Endothelial cell of umbilical vein (primary cell): ENCODE results near the gene CDK18. TPM values are rescaled to one million over a fixed set of nuclear protein-coding genes. Genes with fewer than 3 reads are reported as not detected.

ENCODE experiments used
- BruUV-seq: library from RNA; stranded (reverse); fragments of 400-500 nt; replicated peaks from 2 replicates; lab custom pipeline; 2021; lab: Mats Ljungman, UMichigan
- CTCF ChIA-PET: fragments of 300-600, 350-600 bp; sonication (Branson Sonifier 250); formaldehyde crosslinking; loops from one replicate; lab custom pipeline; 2021; ENCODE audit warnings: antibody characterized with exemption, inconsistent platforms; lab: Charles Lee
- POLR2A ChIA-PET: fragments of 300-600, 350-600 bp; sonication (Branson Sonifier 250); formaldehyde crosslinking; loops from one replicate; lab custom pipeline; 2021; ENCODE audit warnings: antibody characterized with exemption, inconsistent platforms; lab: Charles Lee
- DNase-seq: peaks from one replicate; pipeline ENCODE4 v3.0.0-alpha.2; 2011; ENCODE audit warnings: low read depth, low spot score
- FAIRE-seq: peaks from 2 replicates; lab custom pipeline; 2011; peaks lifted over from hg19 to GRCh38; lab: Jason Lieb, UNC
- H2AFZ ChIP-seq: 2 replicates; pipeline ENCODE4 v1.6.0; 2012; ENCODE audit warnings: low read depth, low read length, control low read depth, inconsistent platforms
- H3K27ac ChIP-seq: 2 replicates; pipeline ENCODE4 v1.5.1; 2011; ENCODE audit warnings: low read depth, mild to moderate bottlenecking, control low read depth, low read length, moderate library complexity; ENCODE audit not compliant: insufficient read depth
- H3K27me3 ChIP-seq, 2 experiments: 2 replicates each; pipeline versions ENCODE4 v1.6.0 to v1.6.1; 2011; ENCODE audit warnings: low read length in 2 of 2, mixed read lengths in 1 of 2; ENCODE audit not compliant: control insufficient read depth in 2 of 2, insufficient read depth in 2 of 2
- H3K36me3 ChIP-seq, 2 experiments: 2 replicates in 1 of 2; 3 replicates in 1 of 2; pipeline ENCODE4 v1.5.1; 2011; ENCODE audit warnings: low read length in 2 of 2, mild to moderate bottlenecking in 1 of 2, moderate library complexity in 1 of 2; ENCODE audit not compliant: control insufficient read depth in 2 of 2, insufficient read depth in 2 of 2; ENCODE audit errors: extremely low read depth in 1 of 2
- H3K4me1 ChIP-seq: 3 replicates; pipeline ENCODE4 v1.5.1; 2011; ENCODE audit warnings: mild to moderate bottlenecking, low read length; ENCODE audit not compliant: control insufficient read depth, insufficient read depth; ENCODE audit errors: extremely low read depth
- H3K4me2 ChIP-seq: 2 replicates; pipeline ENCODE4 v1.6.1; 2011; ENCODE audit warnings: low read length, control low read depth, mixed read lengths; ENCODE audit not compliant: insufficient read depth
- H3K4me3 ChIP-seq, 3 experiments: fragments of 200-600 bp in 1 of 3; sonication (generic), shearing (Covaris generic) in 1 of 3; replicated peaks in 1 of 3; 2 replicates each; pipeline ENCODE4 v1.5.1; 2011 to 2016; ENCODE audit warnings: control low read depth in 3 of 3, low read length in 3 of 3, mild to moderate bottlenecking in 2 of 3, inconsistent platforms in 1 of 3, low read depth in 1 of 3, moderate library complexity in 1 of 3; ENCODE audit not compliant: insufficient read depth in 1 of 3
- H3K79me2 ChIP-seq: 2 replicates; pipeline ENCODE4 v1.6.0; 2012; ENCODE audit warnings: low read length, inconsistent platforms; ENCODE audit not compliant: control insufficient read depth, insufficient read depth
- H3K9ac ChIP-seq: replicated peaks from 2 replicates; pipeline ENCODE3; 2011; ENCODE audit warnings: low read length, control low read depth; ENCODE audit not compliant: insufficient read depth; ENCODE audit errors: extremely low read depth
- H3K9me1 ChIP-seq: replicated peaks from 3 replicates; pipeline ENCODE4 v1.6.0; 2011; ENCODE audit warnings: mild to moderate bottlenecking, low read length; ENCODE audit not compliant: control insufficient read depth, insufficient read depth; ENCODE audit errors: extremely low read depth
- H3K9me3 ChIP-seq: replicated peaks from 2 replicates; pipeline ENCODE4 v1.5.1; 2012; ENCODE audit warnings: low read length, inconsistent platforms; ENCODE audit not compliant: control insufficient read depth, insufficient read depth
- H4K20me1 ChIP-seq: replicated peaks from 2 replicates; pipeline ENCODE3; 2011; ENCODE audit warnings: mild to moderate bottlenecking, low read length; ENCODE audit not compliant: control insufficient read depth, insufficient read depth; ENCODE audit errors: extremely low read depth
- CTCF ChIP-seq, 2 donors: IDR thresholded peaks; 1 replicate in 1 of 2; 2 replicates in 1 of 2; pipeline ENCODE4 v1.5.1; 2011; ENCODE audit warnings: low read length in 2 of 2, mild to moderate bottlenecking in 2 of 2, moderate library complexity in 2 of 2, control low read depth in 1 of 2, inconsistent platforms in 1 of 2, low read depth in 1 of 2; ENCODE audit not compliant: insufficient read depth in 1 of 2; ENCODE audit errors: extremely low read depth in 1 of 2
- EZH2 ChIP-seq: IDR thresholded peaks from 2 replicates; pipeline ENCODE4 v1.6.1; 2012; ENCODE audit warnings: borderline replicate concordance, low read depth, mild to moderate bottlenecking, moderate library complexity, low read length, inconsistent platforms; ENCODE audit not compliant: severe bottlenecking
- FOS ChIP-seq: IDR thresholded peaks from 2 replicates; pipeline ENCODE4 v1.6.1; 2011; ENCODE audit warnings: mild to moderate bottlenecking, low read length, moderate library complexity, borderline replicate concordance; ENCODE audit not compliant: insufficient read depth
- GATA2 ChIP-seq: IDR thresholded peaks from 2 replicates; pipeline ENCODE4 v1.7.0; 2011; ENCODE audit warnings: low read depth, mild to moderate bottlenecking, moderate library complexity, mixed read lengths, low read length; ENCODE audit not compliant: insufficient read length, insufficient read depth
- JUN ChIP-seq: IDR thresholded peaks from 2 replicates; pipeline ENCODE4 v1.6.1; 2011; ENCODE audit warnings: borderline replicate concordance, low read depth; ENCODE audit not compliant: insufficient read length, insufficient read depth
- MAX ChIP-seq: IDR thresholded peaks from 2 replicates; pipeline ENCODE4 v1.6.1; 2011; ENCODE audit not compliant: insufficient read depth, insufficient read length
- MYC ChIP-seq: IDR thresholded peaks from one replicate; pipeline ENCODE4 v1.6.1; 2011; ENCODE audit warnings: mild to moderate bottlenecking, low read depth, low read length
- POLR2A ChIP-seq: IDR thresholded peaks from 2 replicates; pipeline ENCODE4 v1.6.1; 2012; ENCODE audit warnings: low read depth, mild to moderate bottlenecking, control low read depth, low read length
- POLR2AphosphoS5 ChIP-seq: IDR thresholded peaks from 2 replicates; pipeline ENCODE4 v1.6.1; 2012; ENCODE audit warnings: low read depth, mild to moderate bottlenecking, control low read depth, low read length, moderate library complexity; ENCODE audit not compliant: insufficient read depth
- dilution Hi-C: fragments of 300-500 bp; cut with MboI; formaldehyde crosslinking; loops from one replicate; pipeline ENCODE4 v1.15.0; 2019; ENCODE audit warnings: low sequenced_read_pairs; ENCODE audit not compliant: extremely low pct_ligation_motif_present
- intact Hi-C: fragments of 100-400 bp; cut with micrococcal nuclease; formaldehyde crosslinking; loops from one replicate; pipeline ENCODE4 v1.10.0; 2022
- polyA plus RNA-seq, 4 experiments: library from polyadenylated mRNA; depleted of rRNA in 3 of 4; stranded (reverse) in 3 of 4; unstranded in 1 of 4; fragments of >200 nt; gene quantifications; 2 replicates each; pipeline versions ENCODE4 v1.2.1 to v1.2.3, GENCODE V29; 2011 to 2012; ENCODE audit warnings: missing spikeins in 1 of 4
- total RNA-seq: library from RNA; stranded (reverse); gene quantifications from 2 replicates; pipeline ENCODE4 v1.2.3, GENCODE V29; 2021

Gene CDK18
- total and polyA plus RNA-seq, 2 donors (not counting 3 experiments of a cell fraction or from before 2014, with no cell fraction given) = 0.17 to 1.2 TPM

- no peak overlapping the region for H3K27ac ChIP-seq
- H3K9ac ChIP-seq = no peak overlapping the region
- FAIRE-seq (no peak), DNase-seq (no peak)
- H4K20me1 ChIP-seq = no peaks in the 10 kb centered on the region
- H3K27me3 ChIP-seq = peaks cover 53 to 67% of the 10 kb centered on the region in 2 experiments
- POLR2A ChIA-PET = no interaction called here
- H2AFZ ChIP-seq = no peak overlapping the region
- dilution Hi-C loops = no loop called here
- CTCF ChIA-PET = interaction anchor here (1.5 to 3.3 kb wide), 5 partner anchors 18 to 216 kb away, joined by 4 to 19 read pairs (median 9); no protein-coding TSS in a partner anchor
- no peaks in the 10 kb centered on the region for H3K9me3 ChIP-seq
- no peaks in the 10 kb centered on the region for H3K9me1 ChIP-seq
- H3K4me2 ChIP-seq = no peak overlapping the region
- H3K79me2 ChIP-seq = no peaks in the 10 kb centered on the region
- TF ChIP-seq EZH2 (no peak), JUN (no peak), CTCF (IDR thresholded peaks at IDR 0.05; ENCODE audit: extremely low read depth in 1 of 2, insufficient read depth in 1 of 2, low read depth in 1 of 2, low read length in 2 of 2) (no peak), POLR2AphosphoS5 (no peak), FOS (no peak), POLR2A (no peak), MAX (no peak), GATA2 (no peak), MYC (no peak)
- no peak overlapping the region for H3K4me3 ChIP-seq
- no peaks in the 10 kb centered on the region for H3K36me3 ChIP-seq
- no peaks in the 10 kb centered on the region for H3K4me1 ChIP-seq
- intact Hi-C loops = no loop called here
- BruUV-seq = no TSS peak
Observed at GRCh38 chr1:205570173-205570501, 65.7 kb downstream of the CDK18 start.
